Liver (tissue), 3 donors: ENCODE results near the gene PNKD.

ENCODE experiments used
- CTCF ChIP-seq: fragments of 150-350 bp; IDR thresholded peaks from 2 replicates; pipeline ENCODE4 v1.5.1; 2017; ENCODE audit warnings: improper control_type of control experiment, low read depth, low read length; ENCODE audit not compliant: missing input control
- EGR1 ChIP-seq, 2 donors: IDR thresholded peaks; 2 replicates each; pipeline ENCODE4 v1.6.1; 2016 to 2018; ENCODE audit warnings: antibody characterized with exemption in 2 of 2, low read depth in 2 of 2
- HNF4A ChIP-seq, 2 donors: conservative IDR thresholded peaks; 2 replicates each; pipeline ENCODE4 v1.6.1; 2016; ENCODE audit warnings: antibody characterized with exemption in 2 of 2, mild to moderate bottlenecking in 2 of 2
- HNF4G ChIP-seq: IDR thresholded peaks from 2 replicates; pipeline ENCODE4 v1.6.1; 2016; ENCODE audit warnings: antibody characterized with exemption
- JUND ChIP-seq, 2 donors: IDR thresholded peaks; 2 replicates each; pipeline ENCODE4 v1.6.1; 2016; ENCODE audit warnings: antibody characterized with exemption in 2 of 2
- REST ChIP-seq: IDR thresholded peaks from 2 replicates; pipeline ENCODE4 v1.6.1; 2016; ENCODE audit warnings: antibody characterized with exemption, mild to moderate bottlenecking
- SP1 ChIP-seq: IDR thresholded peaks from 2 replicates; pipeline ENCODE4 v1.6.1; 2018; ENCODE audit warnings: antibody characterized with exemption, mild to moderate bottlenecking
- TAF1 ChIP-seq: conservative IDR thresholded peaks from 2 replicates; pipeline ENCODE4 v1.6.1; 2016; ENCODE audit warnings: antibody characterized with exemption, mild to moderate bottlenecking
- YY1 ChIP-seq: IDR thresholded peaks from 2 replicates; pipeline ENCODE4 v1.6.1; 2016; ENCODE audit warnings: antibody characterized with exemption, mild to moderate bottlenecking
- donor health status: healthy.
- donor health status: healthy.

DNA sequence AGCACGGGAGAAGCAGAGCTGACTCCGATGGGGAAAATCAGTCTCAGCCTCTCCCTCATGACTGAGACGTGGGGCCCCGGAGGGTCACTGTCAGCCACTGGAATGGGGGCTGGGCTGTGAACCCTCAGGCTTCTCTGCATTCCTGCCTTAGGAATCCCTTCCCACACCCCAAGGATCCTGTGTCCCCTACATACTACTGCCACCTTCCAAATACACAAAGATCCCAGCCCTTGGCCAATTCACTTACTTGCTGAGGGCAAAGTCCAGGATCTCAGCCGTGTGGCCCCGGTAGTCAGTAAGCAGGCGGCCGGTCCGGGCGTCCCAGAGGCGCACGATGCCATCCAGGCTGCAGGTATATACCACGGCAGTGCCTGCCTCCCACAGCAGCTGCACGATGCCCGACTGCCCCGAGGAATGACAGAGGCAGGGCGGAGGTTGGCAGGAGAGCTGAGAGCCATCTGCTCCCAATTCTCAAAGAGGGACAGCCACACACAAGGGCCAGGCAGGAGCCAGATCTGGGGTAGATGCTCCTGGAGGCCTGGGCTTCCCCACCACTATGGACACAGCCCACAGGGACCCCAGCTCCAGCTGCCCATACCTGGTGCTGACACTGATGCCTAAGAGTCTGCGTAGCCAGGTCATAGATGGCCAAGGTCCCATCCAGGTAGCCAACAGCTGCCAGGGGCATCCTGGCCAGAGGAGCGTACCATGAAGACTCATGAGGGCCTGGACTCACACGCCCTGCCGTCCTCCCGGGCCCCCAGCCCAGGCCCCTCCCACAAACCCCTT is 5.4 kb upstream of the PNKD start:
- no peak for TF ChIP-seq REST
- TF ChIP-seq CTCF, result no peak
- peak; percentile 78 for TF ChIP-seq HNF4G
- peak; percentile 81 for TF ChIP-seq SP1
- TF ChIP-seq HNF4A (conservative IDR thresholded peaks at IDR 0.05), result peak; percentile 92 to 93
- TF ChIP-seq YY1, result no peak
- no peak for TF ChIP-seq EGR1 (IDR thresholded peaks at IDR 0.05; ENCODE audit: low read depth in 2 of 2)
- no peak for TF ChIP-seq JUND (IDR thresholded peaks at IDR 0.05)
- TF ChIP-seq TAF1, result no peak
